ENCODE results near the gene CACUL1.
A peak's percentile ranks its signal among the peaks of the same experiment; 100 is the strongest.
"Not testable (repeated sequence)": the region's sequence is repeated elsewhere in the genome, so short reads cannot be mapped to it uniquely, and the experiment has no call there.

The CACUL1 gene

DNA sequence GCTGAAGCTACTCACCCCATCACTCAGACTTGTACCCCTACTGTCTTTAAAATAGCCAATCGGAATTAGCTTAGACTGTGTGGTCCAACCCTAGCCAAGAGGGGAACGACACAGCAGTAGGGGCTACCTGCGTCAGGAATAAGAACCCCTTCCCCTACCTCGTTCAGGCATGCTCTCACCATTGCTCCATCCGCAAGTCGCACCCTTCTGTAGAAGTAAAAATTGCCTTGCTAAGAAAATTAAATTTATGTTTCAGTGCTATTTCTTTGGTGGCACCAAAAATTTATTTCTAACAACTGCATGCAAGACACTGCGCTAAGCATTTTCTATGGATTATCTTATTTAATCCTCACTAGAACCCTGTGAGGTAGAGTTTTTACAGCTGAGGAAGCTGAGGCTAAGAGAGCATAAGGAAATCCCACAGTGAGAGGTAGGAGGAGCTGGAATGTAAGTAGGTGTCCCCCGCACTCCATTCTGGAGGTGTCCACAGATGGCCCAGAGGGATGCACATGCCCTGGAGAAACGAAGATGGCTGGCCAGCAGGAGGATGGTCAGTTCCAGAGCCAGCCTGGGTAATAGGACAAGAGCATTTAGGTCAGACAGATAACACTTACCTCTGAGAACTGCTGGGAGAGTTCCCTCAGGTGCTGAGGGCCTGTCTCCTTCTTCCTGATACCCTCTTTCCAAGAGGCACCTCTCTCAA is 15.3 kb upstream of the CACUL1 start:
- DNase-seq = no peak

DNA sequence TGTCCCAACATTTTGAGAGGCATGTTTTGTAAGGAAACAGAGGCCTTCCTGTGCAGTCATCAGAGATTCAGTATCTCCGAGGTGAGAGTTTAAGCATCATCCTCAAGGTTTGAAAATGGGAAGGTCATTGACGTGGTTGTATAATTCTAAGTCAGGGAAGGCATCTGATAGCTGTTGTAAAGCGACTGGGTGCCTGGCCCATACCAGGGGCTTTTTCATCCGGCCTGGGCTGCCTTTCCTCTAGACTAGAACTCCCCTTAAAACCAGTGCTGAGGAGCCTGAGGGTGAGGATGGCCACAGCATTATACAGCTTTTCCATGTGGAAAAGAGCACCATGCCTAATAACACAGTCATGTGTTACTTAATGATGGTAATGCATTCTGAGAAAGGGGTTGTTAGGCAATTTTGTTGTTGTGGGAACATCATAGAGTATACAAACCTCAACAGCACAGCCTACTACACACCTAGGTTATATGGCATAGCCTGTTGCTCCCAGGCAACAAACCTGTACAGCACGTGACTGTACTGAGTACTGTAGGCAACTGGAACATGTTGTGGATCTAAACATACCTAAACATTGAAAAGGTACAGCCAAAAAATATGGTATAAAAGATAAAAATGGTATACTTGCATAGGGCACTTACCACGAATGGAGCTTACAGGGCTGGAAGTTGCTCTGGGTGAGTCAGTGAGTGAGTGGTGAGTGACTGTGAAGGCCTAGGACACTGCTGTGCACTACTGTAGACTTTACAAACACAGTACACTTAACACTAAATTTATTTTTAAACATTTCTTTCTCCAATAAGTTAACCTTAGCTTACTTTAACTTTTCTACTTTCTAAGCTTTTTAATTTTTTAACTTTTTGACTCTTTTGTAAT is 13.5 kb upstream of the CACUL1 start:
- no peak for DNase-seq

DNA sequence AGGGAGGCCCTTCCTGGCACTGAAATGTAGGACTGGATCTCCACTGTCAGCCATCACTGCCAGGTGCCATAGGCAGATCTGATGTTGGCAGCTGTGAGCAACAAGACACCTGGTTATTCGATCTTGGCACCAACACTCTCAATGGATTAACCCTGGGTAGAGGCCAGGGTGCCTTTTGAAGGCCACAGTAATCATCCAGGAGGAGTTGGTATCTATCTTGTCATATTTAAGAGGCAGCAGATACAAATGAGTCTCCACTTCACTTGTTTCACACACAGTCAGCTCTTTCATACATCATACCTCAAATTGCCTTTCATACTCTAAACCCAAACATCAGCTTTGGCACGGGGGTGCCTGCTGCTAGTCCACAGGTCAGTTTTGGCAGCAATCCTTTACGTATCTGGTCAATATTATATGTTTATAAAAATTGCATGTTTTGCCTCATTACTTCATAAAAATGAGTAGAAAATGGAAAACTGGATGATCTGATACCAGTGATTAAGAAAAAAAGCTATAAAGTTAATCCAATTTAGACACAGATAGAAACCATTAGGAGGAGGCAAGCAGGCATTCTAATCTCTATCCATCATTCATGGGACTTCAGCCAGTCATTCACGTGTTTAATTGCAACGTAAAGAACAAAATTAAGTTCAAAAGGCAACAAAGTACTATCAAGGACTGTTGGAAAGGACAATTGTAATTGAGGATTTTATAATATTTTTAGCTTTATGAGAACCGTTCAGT is 12.7 kb upstream of the CACUL1 start:
- DNase-seq = no peak

DNA sequence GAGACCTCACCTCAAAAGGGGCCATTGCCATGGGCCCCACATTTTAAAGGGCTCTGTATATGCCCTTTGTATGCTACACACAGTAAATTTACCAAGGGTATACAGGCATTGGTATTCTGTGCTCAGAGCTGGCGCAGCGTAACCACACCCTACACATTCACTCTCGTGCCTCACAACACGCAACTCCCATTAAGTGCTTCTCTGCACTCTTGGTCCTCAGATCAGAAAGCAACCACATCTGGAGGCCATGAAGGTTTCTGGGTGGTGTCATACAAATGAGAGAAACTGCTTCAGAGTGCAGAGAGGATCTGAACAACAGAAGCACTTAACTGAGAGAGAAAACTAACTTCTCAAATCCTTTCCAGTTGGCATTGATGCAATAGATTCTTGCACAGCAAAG is 9.4 kb upstream of the CACUL1 start:
- no peak for DNase-seq

DNA sequence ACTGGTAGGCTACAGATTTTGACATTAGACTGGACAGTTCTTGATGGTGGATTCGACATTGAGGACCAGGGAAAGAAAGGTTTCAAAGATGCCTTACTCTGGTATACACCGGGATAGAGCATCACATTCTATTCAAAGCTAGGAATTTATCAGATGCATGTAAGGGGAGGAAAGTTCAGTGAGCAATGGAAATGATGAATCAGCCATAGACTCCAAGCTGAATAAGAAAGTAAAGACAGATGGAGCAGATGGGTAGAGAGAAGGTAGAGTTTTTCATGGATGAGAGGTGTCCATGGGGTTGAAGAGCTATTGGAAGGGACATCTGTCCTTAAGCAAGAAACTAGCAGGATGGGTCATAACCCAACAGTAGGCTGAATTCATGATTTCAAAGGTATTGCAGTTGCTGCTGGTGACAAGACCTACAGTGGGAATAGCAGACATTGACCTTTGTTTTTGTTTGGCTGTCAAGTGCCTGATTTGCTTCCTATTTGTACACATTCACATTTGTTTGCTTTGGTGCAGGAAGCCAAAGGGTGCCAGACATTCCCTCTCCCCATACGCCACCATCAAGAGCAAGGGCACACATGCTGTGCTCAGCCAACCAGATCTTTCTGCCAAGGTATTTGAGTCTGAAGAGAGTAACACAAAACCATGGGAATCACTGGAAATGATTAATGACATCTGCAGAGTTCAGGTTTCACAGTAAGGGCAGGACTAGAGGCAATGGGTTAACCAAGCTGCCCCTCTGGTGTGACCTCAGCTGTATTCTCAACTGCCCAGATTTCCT is 8.6 kb upstream of the CACUL1 start:
- DNase-seq = peak; percentile 44

DNA sequence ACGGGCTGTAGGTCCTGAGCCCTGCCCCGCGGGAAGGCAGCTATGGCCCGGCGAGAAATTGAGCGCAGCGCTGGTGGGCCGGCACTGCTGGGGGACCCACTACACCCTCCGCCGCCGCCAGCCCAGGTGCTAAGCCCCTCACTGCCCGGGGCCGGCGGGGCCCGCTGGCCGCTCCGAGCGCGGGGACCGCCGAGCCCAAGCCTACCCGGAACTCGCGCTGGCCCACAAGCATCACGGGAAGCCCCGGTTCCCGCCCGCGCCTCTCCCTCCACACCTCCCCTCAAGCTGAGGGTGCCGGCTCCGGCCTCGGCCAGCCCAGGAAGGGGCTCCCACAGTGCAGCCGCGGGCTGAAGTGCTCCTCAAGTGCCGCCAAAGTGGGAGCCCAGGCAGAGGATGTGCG is 5.5 kb upstream of the CACUL1 start:
- DNase-seq = no peak

DNA sequence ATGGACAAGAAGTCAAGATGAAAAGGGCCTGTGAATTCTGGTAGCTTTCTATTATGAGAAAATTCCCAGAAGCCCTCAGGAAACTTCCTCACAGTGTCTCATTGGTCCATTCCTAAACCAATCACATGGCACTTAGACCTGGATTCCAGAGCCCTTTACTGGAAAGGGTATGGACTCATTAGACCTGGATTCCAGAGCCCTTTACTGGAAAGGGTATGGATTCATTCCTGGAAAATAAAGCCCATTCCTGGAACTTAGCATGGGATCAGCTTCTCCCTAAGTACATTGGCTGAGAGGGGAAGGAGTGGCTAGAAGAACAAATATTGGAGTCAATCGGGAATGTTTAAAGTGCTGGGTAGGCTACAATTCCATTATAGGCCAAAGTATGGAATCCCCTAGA is 3.7 kb upstream of the CACUL1 start:
- DNase-seq = no peak

DNA sequence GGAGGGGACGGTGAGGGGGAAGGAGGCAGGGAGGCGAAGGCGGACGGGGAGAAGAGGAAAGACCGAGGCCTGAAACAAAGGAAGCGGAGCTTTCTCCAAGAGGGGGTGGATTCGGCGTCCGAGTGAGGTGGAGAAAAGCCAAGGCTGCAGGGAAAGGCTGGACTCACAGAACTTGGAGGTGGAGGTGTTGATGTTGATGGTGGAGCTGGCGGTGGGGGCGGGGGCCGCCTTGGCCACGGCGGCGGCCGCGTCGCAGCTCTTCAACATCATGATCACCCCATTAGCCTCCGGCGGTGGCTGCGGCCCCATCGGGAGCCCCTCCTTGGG is 578 bp downstream of the CACUL1 start:
- DNase-seq = peak; percentile 87

DNA sequence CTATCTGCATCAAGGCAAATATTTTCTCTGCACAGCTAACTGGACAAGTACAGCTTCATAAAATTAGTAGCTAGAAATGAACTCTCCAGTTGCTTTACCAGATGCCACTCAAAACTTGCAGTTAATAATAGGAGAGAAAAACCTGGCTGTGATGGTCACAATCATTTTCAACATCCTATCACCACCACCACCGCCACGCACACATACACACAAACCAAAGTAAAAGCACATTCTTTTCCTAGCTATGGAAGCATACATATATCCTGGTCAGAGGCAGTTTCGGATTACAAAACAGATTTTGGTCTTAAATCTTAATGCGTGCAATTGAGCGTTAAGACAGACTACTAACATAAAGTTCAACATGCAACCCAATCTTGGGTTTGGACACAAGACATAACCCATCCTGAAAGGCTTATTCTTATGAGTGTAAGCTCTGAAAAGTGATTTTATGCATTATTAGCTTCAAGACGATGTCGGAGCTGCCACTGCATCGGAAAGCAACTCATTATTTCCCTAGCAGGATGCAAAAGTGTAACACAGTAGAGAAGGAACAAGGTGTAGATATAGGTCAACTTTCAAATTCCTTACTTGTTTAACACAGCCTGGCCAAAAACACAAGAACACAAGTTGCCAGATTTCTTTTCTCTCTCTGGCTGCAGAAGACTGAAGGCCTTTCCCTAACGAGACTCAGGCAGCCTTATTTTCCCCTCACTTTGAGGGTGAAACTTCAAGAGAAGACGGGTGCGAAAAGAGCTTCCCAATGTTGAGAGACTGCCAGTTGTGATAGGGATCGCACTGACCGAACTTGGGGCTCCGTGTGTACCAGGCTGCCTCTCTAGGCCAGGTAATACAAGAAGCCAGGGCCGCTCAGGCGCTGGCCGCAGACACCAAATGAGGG is 1.2 kb downstream of the CACUL1 start:
- DNase-seq = no peak

DNA sequence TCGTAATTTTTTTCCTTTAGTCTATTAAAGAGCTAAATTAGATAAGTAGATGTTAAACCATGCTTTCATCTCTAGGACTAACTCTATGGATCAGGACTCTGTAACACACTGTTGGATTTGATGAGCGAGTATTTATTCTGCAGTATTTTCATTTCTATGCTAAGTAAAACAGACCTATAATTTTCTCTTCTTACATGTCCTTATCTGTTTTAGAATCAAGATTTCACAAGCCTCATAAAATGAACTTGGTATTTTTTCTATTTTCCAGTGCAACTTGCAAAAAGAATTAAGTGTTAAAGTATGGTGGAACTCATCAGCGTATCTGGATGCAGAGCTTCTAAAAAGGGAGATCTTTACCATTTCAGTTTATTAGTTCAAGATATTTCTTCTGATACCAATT is 2.4 kb downstream of the CACUL1 start:
- DNase-seq = no peak

DNA sequence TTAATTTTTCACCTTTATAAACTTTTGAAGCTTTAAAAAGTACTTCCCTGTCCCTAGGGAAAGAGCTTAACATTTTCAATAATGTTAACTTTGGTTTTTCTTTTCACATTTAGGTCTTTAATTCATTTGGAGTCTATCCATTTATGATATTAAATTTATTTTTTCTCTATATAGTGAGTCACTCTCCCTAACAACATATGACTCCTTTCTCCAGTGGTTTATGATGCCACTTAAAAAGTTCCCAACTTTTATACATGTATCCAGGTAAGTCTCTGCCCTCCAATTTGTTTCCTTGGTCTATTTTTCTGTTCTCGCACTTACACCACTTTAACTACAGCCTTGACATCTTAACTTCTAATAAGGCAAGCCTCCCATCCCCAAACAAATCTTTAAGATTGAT is 3.5 kb downstream of the CACUL1 start:
- DNase-seq = no peak

DNA sequence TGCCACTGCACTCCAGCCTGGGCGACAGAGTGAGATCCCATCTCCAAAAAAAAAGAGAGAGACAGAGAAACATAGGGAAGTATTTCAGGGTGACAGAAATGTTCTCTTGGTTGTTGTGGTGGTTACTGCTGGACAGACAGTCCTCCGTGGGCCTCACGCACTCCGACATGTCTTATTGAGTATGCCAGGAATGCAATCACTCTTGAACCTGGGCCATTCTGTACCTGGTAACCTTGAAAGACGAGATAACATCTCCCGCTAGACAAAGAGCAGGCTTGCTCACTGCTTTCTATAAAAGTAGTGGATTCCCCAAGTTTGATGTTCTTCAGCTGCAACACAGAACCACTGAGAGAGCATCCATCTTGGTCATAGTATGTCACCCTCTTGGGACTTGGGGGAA is 6.7 kb downstream of the CACUL1 start:
- no peak for DNase-seq

DNA sequence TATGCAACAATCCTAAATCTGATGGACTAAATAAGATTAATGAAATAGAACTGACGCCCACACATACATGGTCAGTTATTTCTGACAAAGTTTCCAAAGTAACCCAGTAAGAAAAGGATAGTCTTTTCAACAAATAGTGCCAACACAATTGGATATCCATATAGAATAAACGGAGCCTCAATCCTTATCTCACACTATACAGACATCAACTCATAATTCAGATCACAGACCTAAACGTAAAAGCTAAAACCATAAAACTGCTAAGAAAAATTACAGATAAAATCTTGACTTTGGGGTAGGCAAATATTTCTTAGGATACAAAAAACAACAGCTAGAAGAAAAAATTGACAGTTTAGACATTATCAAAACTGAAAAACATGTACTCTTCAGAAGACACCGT is 8.5 kb downstream of the CACUL1 start:
- no peak for DNase-seq

DNA sequence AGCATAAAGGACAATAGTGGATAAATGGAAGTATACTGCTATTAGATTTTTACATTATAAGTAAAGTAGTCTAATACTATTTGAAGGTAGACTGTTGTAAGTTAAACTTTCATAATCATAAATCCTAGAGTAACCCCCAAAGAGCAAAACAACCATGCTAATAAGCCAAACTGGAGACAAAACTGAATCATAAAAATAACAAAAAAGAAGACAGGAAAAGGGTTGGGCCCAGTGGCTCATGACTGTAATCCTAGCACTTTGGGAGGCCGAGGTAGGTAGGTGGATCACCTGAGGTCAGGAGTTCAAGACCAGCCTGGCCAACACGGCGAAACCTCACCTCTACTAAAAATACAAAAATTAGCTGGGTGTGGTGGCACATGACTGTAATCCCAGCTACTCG is 9.7 kb downstream of the CACUL1 start:
- DNase-seq = no peak

DNA sequence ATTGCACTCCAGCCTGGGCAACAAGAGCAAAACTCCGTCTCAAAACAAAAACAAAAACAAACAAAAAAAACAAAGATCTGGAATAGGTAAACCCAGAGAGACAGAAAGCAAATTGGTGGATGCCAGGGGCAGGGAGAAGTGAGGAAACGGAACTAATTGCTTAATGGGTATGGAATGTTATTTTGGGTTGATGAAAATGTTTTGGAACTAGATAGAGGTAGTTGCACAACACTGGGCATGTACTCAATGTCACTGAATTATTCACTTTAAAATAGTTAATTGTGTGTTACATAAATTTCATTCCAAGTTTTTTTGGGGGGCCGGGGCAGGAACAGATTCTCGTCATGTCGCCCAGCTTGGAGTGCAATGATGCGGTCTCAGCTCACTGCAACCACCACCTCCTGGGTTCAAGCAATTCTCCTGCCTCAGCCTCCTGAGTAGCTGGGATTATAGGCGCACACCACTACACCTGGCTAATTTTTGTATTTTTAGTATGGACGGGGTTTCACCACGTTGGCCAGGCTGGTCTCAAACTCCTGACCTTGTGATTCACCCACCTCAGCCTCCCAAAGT is 10.3 kb downstream of the CACUL1 start:
- DNase-seq = not testable (repeated sequence)

DNA sequence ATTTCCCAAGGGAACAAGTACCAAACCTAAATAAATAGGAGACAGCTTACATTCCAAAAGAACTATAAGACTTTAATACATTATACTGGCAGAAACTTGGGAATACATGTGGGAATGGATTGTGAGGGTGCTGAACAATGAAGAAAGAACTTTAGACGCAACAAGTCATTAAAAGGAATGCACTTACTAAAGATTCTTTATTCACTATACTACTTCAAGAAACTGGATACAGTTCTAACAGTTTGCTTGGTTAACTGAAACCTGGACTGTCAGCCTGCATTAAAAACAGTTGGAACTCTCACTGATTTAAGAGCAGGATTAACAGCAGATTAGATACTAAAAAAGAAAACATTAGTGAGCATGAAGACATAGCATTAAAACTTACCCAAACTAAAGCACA is 12.0 kb downstream of the CACUL1 start:
- DNase-seq = no peak

DNA sequence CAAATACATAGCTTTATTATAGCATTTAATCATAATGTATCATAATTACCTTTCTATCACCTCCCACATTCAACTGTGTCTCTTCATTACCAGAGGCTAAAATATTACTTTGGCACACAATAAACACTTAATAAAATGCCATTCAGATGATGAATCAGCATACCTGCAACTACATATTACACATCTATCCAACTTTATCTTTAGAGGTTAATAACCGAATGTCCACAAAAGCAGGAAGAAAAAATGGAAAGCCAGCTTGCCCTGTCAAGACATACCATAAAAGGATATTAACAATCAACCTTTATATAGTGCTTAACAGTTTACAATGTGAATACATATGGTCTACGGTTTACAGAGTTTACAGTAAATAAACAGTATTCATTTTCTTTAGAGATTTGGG is 12.7 kb downstream of the CACUL1 start:
- no peak for DNase-seq

DNA sequence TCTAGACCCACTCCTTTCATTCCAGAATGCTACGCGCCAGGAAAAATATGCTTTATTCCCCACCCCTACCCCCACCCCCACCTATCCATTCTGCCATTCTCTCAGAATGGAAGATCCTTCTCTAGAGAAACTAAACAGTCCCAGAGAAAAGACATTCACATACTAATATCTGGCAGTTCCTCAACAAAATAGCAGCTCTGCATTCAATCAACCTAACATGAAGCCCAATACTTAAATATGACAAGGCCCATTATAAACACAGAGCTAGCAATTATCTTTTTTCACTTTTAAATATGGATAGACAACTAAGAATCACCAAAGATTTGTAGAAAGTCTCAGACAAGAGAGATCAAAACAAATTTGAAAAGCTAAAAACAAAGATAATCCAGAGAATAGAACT is 16.4 kb downstream of the CACUL1 start:
- DNase-seq = no peak

DNA sequence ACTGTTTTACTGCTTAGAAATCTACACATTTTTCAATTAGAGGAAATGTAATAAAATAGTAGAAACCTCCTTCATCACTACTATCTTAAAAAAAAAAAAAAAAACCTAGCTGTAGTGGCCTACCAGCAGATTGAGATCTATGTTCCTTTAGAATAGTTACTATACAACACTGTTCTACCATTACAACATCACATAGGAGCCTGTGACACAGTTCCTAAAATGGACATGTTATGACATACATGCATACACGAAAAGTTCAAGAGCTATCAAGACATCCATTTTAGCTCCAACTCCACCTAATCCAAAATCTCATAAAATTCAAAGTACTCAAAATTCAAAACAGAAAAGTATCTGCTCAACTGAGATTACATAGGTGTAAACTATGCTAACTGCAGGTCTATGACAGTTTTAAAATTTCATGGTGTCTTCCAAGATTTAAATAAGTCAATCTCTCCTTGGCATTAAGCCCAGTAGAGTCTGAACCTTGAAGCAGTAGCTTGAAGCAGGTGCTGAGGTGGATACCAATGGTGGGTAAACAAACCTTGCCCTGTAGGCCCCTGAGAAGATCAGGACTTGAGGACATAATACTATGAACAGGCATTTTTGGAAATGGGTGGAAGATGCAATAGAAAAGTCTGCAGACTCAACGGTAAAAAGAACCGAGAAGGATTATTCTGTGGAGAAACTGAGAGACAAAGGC is 17.0 kb downstream of the CACUL1 start:
- DNase-seq = no peak

DNA sequence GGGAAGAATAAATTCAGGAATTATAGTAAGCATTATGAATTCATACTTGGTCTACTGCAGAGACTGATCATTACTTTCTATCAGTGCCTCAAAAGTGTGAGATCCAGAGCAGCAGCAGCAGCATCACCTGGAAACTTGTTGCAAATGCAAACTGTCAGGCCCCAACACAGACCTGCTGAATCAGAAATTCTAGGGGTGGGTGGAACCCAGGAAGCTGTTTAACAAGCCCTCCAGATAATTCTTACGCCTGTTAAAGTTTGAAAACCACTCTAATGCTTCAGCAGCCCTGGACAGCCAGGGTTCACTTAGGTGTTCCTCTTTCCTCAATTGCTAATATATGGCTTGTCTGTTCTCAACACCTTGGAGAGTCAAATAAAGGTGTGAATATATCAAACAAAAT is 19.5 kb downstream of the CACUL1 start:
- no peak for DNase-seq

DNA sequence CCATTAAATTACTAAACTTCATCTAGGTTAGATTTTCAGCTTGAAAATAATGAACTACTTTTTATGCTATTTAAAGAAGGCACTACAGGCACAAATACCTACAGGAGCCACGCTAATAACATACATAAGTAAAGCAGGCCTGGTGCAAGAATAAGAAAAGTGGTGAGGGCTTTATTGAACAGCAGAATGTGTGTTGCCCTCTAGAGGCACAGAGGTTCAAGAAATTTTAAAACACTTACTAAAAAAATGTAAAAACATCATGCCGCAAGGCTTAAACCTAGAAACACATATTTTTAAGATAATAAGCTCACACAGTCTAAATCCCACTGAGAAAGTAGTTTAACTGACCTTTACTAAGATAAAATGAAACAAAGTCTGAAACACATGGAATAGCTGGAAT is 20.3 kb downstream of the CACUL1 start:
- no peak for DNase-seq
